HG02642 (cell line): Measurements from ENCODE around the gene GPR132.
"Not testable (repeated sequence)": the region's sequence is repeated elsewhere in the genome, so short reads cannot be mapped to it uniquely, and the experiment has no call there.

Source experiments
- ATAC-seq: cut with Tn5 transposase; IDR thresholded peaks from one replicate; pipeline ENCODE4 v1.9.1; 2021; ENCODE audit warnings: mild to moderate bottlenecking; ENCODE audit not compliant: unreplicated experiment, poor library complexity

GPR132 gene

GRCh38 chr14:105064721-105065143 is 498 bp downstream of the GPR132 start:
- no peak for ATAC-seq

- no peak for ATAC-seq
Measured at GRCh38 chr14:105064001-105064400, 1.2 kb downstream of the GPR132 start.

GRCh38 chr14:105063506-105063905 is 1.7 kb downstream of the GPR132 start:
- ATAC-seq = not testable (repeated sequence)

- ATAC-seq = no peak
Measured at GRCh38 chr14:105063056-105063455, 2.2 kb downstream of the GPR132 start.

GRCh38 chr14:105062048-105062433 is 3.2 kb downstream of the GPR132 start:
- no peak for ATAC-seq

- ATAC-seq = peak; percentile 33
Measured at GRCh38 chr14:105061428-105062047, 3.7 kb downstream of the GPR132 start.

- peak; percentile 6 for ATAC-seq
Measured at GRCh38 chr14:105060751-105061427, 4.3 kb downstream of the GPR132 start.

- no peak for ATAC-seq
Measured at GRCh38 chr14:105059925-105060565, 5.2 kb downstream of the GPR132 start.

GRCh38 chr14:105059035-105059924 is 6.0 kb downstream of the GPR132 start:
- ATAC-seq = no peak

- ATAC-seq = no peak
Measured at GRCh38 chr14:105058521-105059034, 6.7 kb downstream of the GPR132 start.

- no peak for ATAC-seq
Measured at GRCh38 chr14:105056303-105056831, 8.9 kb downstream of the GPR132 start.

- no peak for ATAC-seq
Measured at GRCh38 chr14:105055736-105056302, 9.4 kb downstream of the GPR132 start.

- no peak for ATAC-seq
Measured at GRCh38 chr14:105055334-105055733, 9.9 kb downstream of the GPR132 start.

- ATAC-seq = no peak
Measured at GRCh38 chr14:105053996-105054395, 11.2 kb downstream of the GPR132 start.

GRCh38 chr14:105053421-105053820 is 11.8 kb downstream of the GPR132 start:
- ATAC-seq = no peak

GRCh38 chr14:105052110-105052458 is 13.1 kb downstream of the GPR132 start:
- ATAC-seq = no peak

GRCh38 chr14:105051182-105052109 is 13.8 kb downstream of the GPR132 start:
- ATAC-seq = no peak

- no peak for ATAC-seq
Measured at GRCh38 chr14:105050551-105050897, 14.7 kb downstream of the GPR132 start.
